GM21367 (cell line): ENCODE results near the gene KRTAP10-10.
"Not testable (repeated sequence)": the region's sequence is repeated elsewhere in the genome, so short reads cannot be mapped to it uniquely, and the experiment has no call there.

Experiments
- ATAC-seq: cut with Tn5 transposase; IDR thresholded peaks from one replicate; pipeline ENCODE4 v1.9.1; 2021; ENCODE audit not compliant: unreplicated experiment

KRTAP10-10 gene

DNA sequence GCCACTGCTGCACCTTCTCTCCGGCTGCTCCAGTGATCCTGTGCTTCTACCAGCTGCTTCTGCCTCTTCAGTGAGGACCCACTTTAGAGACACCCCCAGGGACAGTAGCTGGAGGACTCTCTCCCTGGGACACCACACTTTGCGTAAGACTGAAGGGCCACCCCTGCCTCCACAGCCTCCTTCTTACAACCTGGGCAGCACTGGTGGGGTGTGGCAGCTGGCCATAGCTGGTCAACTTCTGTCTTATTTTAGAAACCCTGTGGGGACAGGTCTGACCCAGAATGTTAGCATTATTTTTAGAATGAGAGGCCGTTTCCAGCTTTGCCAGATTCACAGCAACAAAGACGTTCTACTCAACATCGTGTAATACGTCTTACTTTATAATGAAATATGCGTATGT, 11.4 kb upstream of the KRTAP10-10 start:
- no peak for ATAC-seq

DNA sequence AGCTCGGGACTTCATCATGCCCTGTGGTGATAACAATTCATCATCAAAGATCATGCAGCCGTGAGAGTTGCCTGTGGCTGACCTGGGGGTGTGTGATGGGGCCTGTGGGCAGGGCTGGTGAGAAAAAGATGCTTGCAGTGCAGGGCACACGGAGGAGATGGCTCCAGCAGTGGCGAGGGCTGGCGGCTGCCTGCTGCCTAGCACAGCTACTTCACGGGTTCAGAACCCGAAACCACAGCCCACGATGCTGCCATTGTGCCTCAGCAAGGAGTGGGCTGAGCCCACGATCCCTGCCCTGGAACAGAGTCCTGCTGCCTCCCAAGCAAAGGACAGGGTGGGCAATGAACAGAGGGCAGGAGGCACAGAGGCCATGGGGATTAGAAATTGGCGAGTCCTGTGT, 10.9 kb upstream of the KRTAP10-10 start:
- ATAC-seq: no peak

DNA sequence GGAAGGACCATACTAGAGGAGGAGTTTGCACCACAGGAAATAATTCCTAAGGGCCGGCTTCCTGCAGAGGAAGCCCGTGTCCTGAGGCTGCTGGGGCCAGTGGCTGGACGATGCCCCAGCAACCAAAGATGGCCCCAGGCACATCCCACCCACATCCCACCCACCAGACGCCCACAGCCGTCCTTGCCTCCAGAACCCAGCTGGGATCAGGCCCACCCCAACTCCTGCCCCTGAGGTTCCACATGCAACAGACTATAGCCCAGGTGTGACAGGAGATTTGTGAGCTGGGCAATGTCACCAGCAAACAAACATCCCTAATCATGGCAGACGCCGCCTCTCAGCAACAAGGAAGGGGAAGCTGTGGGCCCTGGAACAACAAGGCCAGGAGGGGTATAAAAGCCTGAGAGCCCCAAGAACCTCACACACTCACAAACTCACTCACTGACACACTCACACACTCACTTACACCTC, 10.4 kb upstream of the KRTAP10-10 start, which contains the start of gene KRTAP10-9:
KRTAP10-9 (plus strand) TSS at position 421 of the 471 bp plus-strand sequence. CDS start 79 bp downstream, outside the sequence.
- ATAC-seq: no peak

DNA sequence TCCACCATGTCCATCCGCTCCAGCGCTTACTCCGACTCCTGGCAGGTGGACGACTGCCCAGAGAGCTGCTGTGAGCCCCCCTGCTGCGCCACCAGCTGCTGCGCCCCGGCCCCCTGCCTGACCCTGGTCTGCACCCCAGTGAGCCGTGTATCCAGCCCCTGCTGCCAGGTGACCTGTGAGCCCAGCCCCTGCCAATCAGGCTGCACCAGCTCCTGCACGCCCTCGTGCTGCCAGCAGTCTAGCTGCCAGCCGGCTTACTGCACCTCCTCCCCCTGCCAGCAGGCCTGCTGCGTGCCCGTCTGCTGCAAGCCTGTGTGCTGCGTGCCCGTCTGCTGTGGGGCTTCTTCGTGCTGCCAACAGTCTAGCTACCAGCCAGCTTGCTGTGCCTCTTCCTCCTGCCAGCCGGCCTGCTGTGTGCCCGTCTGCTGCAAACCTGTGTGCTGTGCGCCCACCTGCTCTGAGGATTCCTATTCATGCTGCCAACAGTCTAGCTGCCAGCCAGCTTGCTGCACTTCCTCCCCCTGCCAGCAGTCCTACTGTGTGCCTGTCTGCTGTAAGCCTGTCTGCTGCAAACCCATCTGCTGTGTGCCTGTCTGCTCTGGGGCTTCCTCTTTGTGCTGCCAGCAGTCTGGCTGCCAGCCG, 9.9 kb upstream of the KRTAP10-10 start:
- ATAC-seq: not testable (repeated sequence)

DNA sequence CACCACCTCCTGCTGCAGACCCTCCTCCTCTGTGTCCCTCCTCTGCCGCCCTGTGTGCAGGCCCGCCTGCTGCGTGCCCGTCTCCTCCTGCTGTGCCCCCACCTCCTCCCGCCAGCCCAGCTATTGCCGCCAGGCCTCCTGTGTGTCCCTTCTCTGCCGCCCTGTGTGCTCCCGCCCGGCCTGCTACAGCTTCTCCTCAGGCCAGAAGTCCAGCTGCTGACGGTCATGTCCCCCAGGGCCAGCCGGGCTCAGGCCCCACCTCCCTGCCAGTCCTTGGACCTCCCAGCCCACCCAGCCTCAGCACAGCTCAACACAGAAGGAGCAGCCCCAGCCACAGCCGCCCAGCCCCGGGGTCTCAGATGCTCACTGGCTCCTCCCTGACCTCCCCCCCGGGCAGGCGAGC, 9.3 kb upstream of the KRTAP10-10 start:
- not testable (repeated sequence) for ATAC-seq

DNA sequence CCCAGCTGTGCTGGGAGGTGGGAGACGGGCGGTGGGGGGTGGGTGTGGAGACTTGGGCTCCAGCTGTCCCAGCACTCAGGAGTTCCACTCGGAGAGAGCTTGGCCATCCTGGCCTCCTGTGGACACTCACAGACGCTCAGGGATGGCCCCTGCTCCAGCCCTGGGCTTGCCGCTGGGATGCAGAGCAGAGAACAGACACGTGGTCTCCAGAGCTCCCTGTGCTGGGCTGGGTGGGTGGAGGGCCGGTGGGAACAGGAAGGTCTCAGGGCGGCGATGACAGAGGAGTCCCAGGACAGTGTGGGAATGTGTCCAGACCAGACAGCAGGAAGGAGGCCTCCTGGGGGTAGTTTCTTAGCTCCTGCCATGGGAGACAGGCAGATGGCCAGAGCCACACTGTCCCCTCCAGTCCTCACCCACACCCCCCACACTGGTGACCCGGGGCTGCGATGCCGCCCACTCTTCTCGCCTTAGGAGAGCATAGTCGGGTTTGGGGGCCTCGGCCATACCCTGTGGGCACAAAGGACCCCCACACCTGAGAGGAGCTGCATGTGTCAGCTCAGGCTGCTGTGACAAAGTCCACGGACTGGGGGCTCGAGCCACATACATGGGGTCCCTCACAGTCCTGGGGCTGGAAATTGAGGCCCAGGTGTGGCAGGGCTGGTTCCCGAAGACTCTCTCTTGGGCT, 8.3 kb upstream of the KRTAP10-10 start:
- ATAC-seq: no peak

DNA sequence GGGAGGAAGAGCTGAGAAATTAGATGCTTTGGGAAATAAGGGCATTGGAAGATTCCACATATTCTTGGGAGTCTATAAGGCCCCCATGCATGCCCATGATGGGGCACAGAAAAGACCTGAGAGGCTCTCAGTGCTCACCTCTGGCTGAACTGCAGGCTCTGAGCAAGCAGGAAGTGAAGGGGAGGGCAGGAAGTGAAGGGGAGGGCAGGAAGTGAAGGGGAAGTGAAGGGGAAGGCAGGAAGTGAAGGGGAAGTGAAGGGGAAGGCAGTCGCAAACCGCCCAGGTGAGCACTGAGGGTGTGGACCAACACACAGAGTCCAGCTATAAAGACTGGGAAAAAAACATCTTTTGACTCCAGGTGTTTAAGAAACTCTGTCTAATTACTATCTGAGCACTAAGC, 6.7 kb upstream of the KRTAP10-10 start:
- ATAC-seq: no peak

DNA sequence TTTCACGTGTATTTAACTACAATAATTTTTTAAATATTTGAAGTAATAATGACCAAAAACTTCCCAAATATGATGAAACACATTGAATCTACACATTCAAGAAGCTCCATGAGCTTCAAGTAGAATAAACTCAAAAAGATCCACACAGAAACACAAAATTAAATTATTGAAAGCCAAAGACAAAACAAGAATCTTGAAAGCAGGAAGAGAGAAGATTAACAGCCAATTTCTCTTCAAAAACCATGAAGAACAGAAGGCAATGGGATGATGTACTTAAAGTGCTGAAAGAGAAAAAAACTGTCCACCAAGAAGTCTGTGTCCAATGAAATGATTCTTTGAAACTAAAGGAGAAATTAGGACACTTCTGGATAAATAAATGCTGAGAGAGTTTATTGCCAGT, 5.1 kb upstream of the KRTAP10-10 start:
- no peak for ATAC-seq

DNA sequence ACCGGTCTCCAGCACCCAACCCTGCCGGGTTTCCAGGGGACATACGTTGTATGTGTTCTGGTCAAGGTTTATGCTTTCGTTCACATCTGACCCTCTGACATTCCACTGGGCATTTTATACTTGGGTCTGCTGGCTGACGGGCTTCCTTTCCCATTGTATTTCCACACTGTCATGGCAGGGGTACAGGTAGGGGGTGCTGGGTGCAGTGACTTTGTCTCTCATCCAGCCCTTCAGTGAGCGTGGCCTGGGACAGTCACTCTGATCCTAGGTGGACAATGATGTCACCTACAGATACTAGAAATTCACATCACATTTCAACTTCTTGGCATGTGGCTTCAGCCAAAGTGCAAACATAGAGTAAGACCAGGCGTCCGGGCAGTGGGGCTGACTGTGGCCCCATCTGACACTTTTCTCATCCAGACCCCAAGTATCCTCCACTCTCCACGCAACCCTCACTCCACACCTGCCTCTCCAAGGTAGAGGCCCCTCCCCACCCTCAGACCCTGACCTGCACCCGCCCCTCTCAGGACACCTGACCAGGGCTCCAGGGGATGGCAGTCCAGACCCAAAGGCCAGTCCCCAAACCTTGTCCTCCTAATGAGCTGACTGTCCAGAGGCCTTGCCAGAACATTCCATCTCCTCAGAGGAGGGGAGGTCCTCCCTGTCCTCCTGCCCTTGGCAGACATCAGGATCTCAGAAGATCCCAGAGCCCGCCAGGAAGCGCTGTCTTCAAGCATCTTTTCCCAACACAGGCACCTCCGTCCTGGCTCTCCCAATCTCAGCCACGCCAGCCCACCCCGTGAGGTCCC, 743 bp upstream of the KRTAP10-10 start:
- ATAC-seq: no peak

DNA sequence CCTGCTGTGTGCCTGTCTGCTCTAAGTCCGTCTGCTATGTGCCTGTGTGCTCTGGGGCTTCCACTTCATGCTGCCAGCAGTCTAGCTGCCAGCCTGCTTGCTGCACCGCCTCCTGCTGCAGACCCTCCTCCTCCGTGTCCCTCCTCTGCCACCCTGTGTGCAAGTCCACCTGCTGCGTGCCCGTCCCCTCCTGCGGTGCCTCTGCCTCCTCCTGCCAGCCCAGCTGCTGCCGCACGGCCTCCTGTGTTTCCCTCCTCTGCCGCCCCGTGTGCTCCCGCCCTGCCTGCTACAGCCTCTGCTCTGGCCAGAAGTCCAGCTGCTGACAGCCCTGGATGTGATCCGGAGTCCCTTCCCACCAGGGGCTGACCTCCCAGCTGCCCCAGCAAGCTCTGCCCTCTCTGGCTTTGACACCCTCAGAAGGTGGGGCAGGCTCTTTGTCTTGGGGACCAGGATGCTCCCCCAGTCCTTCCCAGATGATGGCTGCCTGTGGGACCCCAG, 744 bp downstream of the KRTAP10-10 start:
- not testable (repeated sequence) for ATAC-seq

DNA sequence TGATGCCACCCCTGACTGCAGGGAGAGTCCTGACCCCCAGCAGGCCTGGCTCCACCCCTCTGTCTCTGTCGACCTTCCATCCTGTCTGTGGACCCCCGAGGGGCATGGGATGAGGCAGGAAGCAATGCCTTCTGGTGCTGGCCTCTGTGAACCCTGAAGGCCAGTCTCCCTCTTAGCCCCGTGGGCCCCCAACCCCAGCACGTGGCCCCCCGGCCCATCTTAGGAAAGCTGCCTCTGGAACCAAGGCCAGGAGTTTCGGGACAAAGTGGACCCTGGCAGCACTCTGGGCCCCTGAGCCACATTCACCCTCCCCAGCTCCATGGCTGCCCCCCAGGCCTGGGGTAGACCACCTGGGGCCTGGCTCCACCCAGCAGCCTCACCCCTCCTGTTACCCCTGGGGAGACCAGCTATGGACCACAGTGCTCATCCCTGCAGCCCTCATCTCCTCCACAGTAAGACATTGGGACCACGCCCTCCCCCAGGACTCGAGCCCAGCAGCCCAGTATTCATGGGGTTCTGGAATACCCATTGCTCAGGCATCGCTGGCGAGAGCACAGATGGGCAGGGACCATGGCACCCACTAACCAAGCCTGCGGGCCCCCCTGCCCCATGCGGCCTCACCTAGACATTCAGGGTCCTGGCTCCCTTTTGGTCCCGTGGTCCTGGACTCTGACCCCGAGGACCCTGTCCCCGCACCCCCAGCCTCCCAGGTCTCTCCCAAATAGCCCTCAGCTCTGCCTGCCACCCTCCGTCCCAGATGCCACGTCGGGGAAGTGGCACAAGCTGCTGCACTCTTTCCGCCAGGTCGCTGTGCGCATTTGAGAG, 1.6 kb downstream of the KRTAP10-10 start:
- not testable (repeated sequence) for ATAC-seq

DNA sequence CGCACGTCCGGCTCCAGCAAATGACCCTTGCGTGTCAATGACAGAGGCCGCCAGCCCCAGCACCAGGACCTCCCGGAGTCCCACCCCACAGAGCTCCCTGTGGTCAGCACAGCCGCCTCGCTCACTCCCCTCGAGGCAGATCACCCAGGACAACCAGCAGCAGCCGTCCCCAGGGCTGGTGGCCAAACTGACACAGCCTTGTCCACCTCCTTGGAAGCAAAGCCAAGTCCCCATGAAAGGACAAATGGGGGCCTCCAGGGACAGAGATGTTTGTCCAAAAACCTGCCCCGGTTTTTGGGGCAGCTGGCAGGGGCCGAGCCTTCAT, 2.1 kb downstream of the KRTAP10-10 start:
- no peak for ATAC-seq

DNA sequence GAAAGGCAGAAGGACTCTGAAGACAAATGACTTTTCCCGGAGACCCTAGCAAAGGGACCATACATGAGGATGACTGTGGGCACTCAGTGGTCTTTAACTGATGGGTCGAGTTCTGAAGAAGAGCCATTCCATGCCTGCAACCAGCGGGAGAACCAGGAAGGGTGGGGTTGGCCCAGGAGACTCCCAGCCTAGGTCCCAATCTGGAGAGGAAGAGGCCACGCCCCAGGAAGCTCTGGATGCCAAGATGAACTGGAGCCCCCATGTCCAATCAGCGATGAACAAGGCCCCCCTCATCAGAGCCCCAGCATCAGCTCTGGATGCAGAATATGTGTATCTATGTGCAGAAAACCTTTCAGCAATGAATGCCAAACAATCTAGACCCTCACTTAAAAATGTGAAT, 3.6 kb downstream of the KRTAP10-10 start:
- ATAC-seq: no peak

DNA sequence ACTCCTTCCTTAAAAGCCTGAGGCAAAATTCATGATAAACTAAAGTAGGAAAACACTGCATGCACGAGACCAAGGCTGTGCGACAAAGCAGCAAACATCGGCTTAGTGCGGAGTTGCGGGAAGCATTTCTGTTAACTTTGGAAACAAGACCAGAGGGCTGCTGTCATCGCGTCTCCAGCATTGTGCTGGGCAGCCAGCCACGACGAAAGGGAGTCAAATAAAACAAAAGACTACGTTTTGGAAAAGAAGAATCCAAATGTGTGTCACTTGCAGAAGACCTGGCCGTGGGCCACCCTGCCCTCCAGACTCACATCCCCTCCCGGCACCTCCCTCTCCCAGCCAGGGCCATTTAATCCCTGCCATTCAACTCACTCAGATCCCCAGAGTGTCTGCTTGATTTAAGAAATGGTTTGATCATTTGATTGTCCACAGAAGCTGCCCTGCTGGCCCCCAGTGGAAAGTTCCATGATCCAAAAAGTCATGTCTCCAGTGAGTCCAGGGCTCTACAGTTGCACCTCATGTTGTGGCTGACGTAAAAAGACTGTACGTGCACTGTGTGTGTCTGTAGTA, 6.7 kb downstream of the KRTAP10-10 start:
- no peak for ATAC-seq

DNA sequence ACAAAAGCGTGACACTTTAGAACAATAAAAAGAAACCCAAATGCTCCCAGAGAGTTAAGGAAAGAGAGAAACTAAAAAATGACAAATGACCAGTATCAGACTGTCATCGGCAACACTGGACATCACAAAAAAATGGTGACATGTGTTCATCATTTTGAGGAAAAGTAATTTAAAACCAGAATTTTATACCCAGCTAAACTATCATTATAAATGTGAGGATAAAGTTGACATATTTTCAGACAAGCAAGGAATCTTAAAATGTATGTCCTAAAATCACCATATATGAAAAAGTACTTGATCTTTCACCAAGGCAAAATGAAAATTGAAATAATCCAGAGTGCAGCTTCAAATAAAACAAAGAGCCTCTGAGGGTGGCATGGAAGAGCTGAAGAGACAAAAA, 7.7 kb downstream of the KRTAP10-10 start:
- ATAC-seq: no peak

DNA sequence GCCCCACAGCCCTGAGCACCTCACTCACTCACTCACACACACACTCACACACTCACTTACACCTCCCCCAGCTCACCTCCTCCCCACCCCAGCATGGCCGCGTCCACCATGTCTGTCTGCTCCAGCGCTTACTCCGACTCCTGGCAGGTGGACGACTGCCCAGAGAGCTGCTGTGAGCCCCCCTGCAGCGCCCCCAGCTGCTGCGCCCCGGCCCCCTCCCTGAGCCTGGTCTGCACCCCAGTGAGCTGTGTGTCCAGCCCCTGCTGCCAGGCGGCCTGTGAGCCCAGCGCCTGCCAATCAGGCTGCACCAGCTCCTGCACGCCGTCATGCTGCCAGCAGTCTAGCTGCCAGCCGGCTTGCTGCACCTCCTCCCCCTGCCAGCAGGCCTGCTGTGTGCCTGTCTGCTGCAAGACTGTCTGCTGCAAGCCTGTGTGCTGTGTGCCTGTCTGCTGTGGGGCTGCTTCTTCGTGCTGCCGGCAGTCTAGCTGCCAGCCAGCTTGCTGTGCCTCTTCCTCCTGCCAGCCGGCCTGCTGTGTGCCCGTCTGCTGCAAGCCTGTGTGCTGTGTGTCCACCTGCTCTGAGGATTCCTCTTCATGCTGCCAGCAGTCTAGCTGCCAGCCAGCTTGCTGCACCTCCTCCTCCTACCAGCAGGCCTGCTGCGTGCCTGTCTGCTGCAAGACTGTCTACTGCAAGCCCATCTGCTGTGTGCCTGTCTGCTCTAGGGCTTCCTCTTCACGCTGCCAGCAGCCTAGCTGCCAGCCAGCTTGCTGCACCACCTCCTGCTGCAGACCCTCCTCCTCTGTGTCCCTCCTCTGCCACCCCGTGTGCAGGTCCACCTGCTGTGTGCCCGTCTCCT, 9.4 kb downstream of the KRTAP10-10 start, which contains the start of gene KRTAP10-11:
KRTAP10-11 (plus strand) TSS at position 49 of the 856 bp plus-strand sequence; CDS start at position 94, 45 bp downstream.
- not testable (repeated sequence) for ATAC-seq

DNA sequence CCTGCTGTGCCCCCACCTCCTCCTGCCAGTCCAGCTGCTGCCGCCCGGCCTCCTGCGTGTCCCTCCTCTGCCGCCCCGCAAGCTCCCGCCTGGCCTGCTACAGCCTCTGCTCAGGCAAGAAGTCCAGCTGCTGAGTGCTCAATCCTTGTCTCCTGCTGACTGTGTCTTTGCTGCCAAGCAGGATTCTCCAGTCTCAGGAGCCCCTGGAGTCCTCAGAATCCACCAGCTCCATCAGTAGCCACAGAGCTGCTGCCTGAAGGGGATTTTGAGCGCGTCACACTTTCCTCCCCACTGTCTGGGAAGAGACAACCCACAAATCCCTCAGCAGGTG, 10.0 kb downstream of the KRTAP10-10 start:
- no peak for ATAC-seq

DNA sequence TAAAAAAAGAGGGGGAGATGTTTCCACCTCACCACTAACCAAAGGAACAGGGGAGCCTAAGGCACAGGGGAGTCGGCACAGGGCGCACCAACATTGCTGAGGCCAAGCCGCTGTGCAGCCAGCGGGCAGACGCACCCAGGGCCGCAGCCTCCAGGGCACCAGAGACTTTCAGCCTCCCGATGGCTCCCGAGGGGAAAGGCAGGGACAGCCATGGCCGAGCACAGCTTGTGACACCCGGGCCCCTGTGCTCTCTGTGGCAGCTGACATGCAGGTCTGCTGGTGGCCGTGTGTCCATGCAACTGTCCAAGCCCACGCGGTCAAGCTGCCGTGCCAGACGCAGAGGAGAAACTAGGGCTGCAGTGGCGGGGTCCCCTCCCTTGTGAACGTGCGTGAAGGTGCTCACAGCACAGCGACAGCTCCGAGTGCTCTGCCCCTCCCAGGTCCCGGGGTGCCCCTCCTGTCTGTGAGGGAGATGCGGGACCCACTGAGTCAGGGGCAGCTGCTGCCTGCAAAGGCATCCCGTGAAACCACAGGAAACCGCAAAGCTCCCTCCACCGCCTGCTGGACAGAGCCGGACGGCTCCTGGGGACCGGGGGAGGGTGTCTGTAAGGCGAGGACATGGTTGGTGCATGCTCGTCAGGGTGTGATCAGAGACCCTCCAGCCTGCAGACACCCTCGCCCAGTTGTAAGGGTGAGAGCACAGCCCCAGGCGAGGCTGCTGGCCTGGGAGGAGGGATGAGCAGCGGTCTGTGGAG, 11.6 kb downstream of the KRTAP10-10 start:
- ATAC-seq: no peak
